IPS DF 4.7 (cell line): ENCODE measurements around the gene ME3.
A peak's percentile ranks its signal among the peaks of the same experiment; 100 is the strongest.
"Not testable (repeated sequence)": the region's sequence is repeated elsewhere in the genome, so short reads cannot be mapped to it uniquely, and the experiment has no call there.

ENCODE experiments used
- DNase-seq: peaks from one replicate; pipeline ENCODE4 v3.0.0-alpha.2; 2013; ENCODE audit warnings: low spot score; ENCODE audit errors: extremely low read depth

Gene ME3

GRCh38 chr11:86664930-86665329 lies 7.5 kb downstream of the ME3 start:
- no peak for DNase-seq

- DNase-seq = no peak
Measured at GRCh38 chr11:86663761-86664160, 8.7 kb downstream of the ME3 start.

- DNase-seq = no peak
Measured at GRCh38 chr11:86663291-86663690, 9.1 kb downstream of the ME3 start.

GRCh38 chr11:86660736-86661135 lies 11.7 kb downstream of the ME3 start:
- no peak for DNase-seq

- no peak for DNase-seq
Measured at GRCh38 chr11:86660088-86660487, 12.3 kb downstream of the ME3 start.

GRCh38 chr11:86658534-86658933 lies 13.9 kb downstream of the ME3 start:
- DNase-seq = no peak

GRCh38 chr11:86645212-86645611 lies 27.2 kb downstream of the ME3 start:
- DNase-seq = not testable (repeated sequence)

GRCh38 chr11:86644291-86644690 lies 28.1 kb downstream of the ME3 start:
- no peak for DNase-seq

GRCh38 chr11:86641537-86642261 lies 30.7 kb downstream of the ME3 start:
- DNase-seq = no peak

GRCh38 chr11:86639137-86639536 lies 33.3 kb downstream of the ME3 start:
- DNase-seq = no peak

GRCh38 chr11:86638673-86639072 lies 33.7 kb downstream of the ME3 start:
- DNase-seq = no peak

GRCh38 chr11:86637988-86638387 lies 34.4 kb downstream of the ME3 start:
- DNase-seq = no peak

GRCh38 chr11:86636275-86636674 lies 36.1 kb downstream of the ME3 start:
- no peak for DNase-seq

- DNase-seq = peak; percentile 44
Measured at GRCh38 chr11:86632499-86633269, 39.7 kb downstream of the ME3 start.

- no peak for DNase-seq
Measured at GRCh38 chr11:86630229-86630981, 42.0 kb downstream of the ME3 start.

GRCh38 chr11:86629045-86629706 lies 43.2 kb downstream of the ME3 start:
- DNase-seq = no peak

GRCh38 chr11:86627776-86628455 lies 44.5 kb downstream of the ME3 start:
- DNase-seq = no peak

GRCh38 chr11:86625981-86626380 lies 46.4 kb downstream of the ME3 start:
- no peak for DNase-seq

- DNase-seq = no peak
Measured at GRCh38 chr11:86625544-86625943, 46.9 kb downstream of the ME3 start.

- no peak for DNase-seq
Measured at GRCh38 chr11:86624366-86624765, 48.0 kb downstream of the ME3 start.

GRCh38 chr11:86623736-86624135 lies 48.7 kb downstream of the ME3 start:
- no peak for DNase-seq
